ENCODE results near the gene HLA-DOA. TPM values are rescaled to one million over a fixed set of nuclear protein-coding genes. Genes with fewer than 3 reads are reported as not detected.

The HLA-DOA gene
- total RNA-seq, 1 experiment from 2014 or later: 0.58 TPM

GRCh38 chr6:33040157-33040556 is 30.8 kb upstream of the HLA-DOA start:
- Histone ChIP-seq H3K4me1 (ENCODE audit: insufficient read depth, low read length, poor library complexity, severe bottlenecking) (no peaks in the 10 kb centered on the region), H3K4me3 (ENCODE audit: low read depth, low read length, poor library complexity, severe bottlenecking) (no peak overlapping the region), H3K27me3 (replicated peaks; ENCODE audit: insufficient read depth, low read depth, low read length, poor library complexity) (peaks cover 37% of the 10 kb centered on the region), H3K9me3 (ENCODE audit: low read depth, low read length, poor library complexity, severe bottlenecking) (no peaks in the 10 kb centered on the region), H3K27ac (ENCODE audit: low read depth, low read length, poor library complexity, severe bottlenecking) (no peak overlapping the region), H3K36me3 (ENCODE audit: insufficient read depth, low read length, poor library complexity, severe bottlenecking) (no peaks in the 10 kb centered on the region)
- ChIA-PET POLR2A (ENCODE audit: low non-redundant PET) (no interaction called here), CTCF (no interaction called here)
- no TSS peak for BruUV-seq (replicated peaks)
- TF ChIP-seq EZH2 (IDR thresholded peaks at IDR 0.05; ENCODE audit: borderline replicate concordance, low read depth, low read length, poor library complexity, severe bottlenecking) (no peak), CTCF (conservative IDR thresholded peaks at IDR 0.05; ENCODE audit: low read depth, low read length) (no peak)
- intact Hi-C loops (cut with micrococcal nuclease; ENCODE audit: unreplicated experiment): no loop called here
- no peak for DNase-seq (ENCODE audit: low spot score)

GRCh38 chr6:33036535-33036934 is 27.1 kb upstream of the HLA-DOA start:
- no peak for DNase-seq (ENCODE audit: low spot score)
- Histone ChIP-seq H3K27ac (ENCODE audit: low read depth, low read length, poor library complexity, severe bottlenecking) (no peak overlapping the region), H3K4me1 (ENCODE audit: insufficient read depth, low read length, poor library complexity, severe bottlenecking) (no peaks in the 10 kb centered on the region), H3K4me3 (ENCODE audit: low read depth, low read length, poor library complexity, severe bottlenecking) (no peak overlapping the region), H3K9me3 (ENCODE audit: low read depth, low read length, poor library complexity, severe bottlenecking) (no peaks in the 10 kb centered on the region), H3K27me3 (replicated peaks; ENCODE audit: insufficient read depth, low read depth, low read length, poor library complexity) (peaks cover 70% of the 10 kb centered on the region), H3K36me3 (ENCODE audit: insufficient read depth, low read length, poor library complexity, severe bottlenecking) (no peaks in the 10 kb centered on the region)
- no peak for TF ChIP-seq EZH2 (IDR thresholded peaks at IDR 0.05; ENCODE audit: borderline replicate concordance, low read depth, low read length, poor library complexity, severe bottlenecking)
- TF ChIP-seq CTCF (conservative IDR thresholded peaks at IDR 0.05; ENCODE audit: low read depth, low read length): no peak
- BruUV-seq (replicated peaks): no TSS peak
- ChIA-PET POLR2A (ENCODE audit: low non-redundant PET) (no interaction called here), CTCF (no interaction called here)
- intact Hi-C loops (cut with micrococcal nuclease; ENCODE audit: unreplicated experiment): no loop called here

GRCh38 chr6:33034554-33034953 is 25.2 kb upstream of the HLA-DOA start:
- ChIA-PET POLR2A (ENCODE audit: low non-redundant PET) (no interaction called here), CTCF (no interaction called here)
- intact Hi-C loops (cut with micrococcal nuclease; ENCODE audit: unreplicated experiment): no loop called here
- H3K4me3 ChIP-seq (ENCODE audit: low read depth, low read length, poor library complexity, severe bottlenecking): no peak overlapping the region
- BruUV-seq (replicated peaks): no TSS peak
- no peaks in the 10 kb centered on the region for H3K4me1 ChIP-seq (ENCODE audit: insufficient read depth, low read length, poor library complexity, severe bottlenecking)
- H3K36me3 ChIP-seq (ENCODE audit: insufficient read depth, low read length, poor library complexity, severe bottlenecking): no peaks in the 10 kb centered on the region
- no peaks in the 10 kb centered on the region for H3K9me3 ChIP-seq (ENCODE audit: low read depth, low read length, poor library complexity, severe bottlenecking)
- DNase-seq (ENCODE audit: low spot score): no peak
- no peak for TF ChIP-seq CTCF (conservative IDR thresholded peaks at IDR 0.05; ENCODE audit: low read depth, low read length)
- no peak for TF ChIP-seq EZH2 (IDR thresholded peaks at IDR 0.05; ENCODE audit: borderline replicate concordance, low read depth, low read length, poor library complexity, severe bottlenecking)
- H3K27me3 ChIP-seq (replicated peaks; ENCODE audit: insufficient read depth, low read depth, low read length, poor library complexity): peaks cover 81% of the 10 kb centered on the region
- no peak overlapping the region for H3K27ac ChIP-seq (ENCODE audit: low read depth, low read length, poor library complexity, severe bottlenecking)
